ENCODE results near the gene DCST1.

- TF ChIP-seq SPI1 (IDR thresholded peaks at IDR 0.05; ENCODE audit: low read depth, low read length) (no peak), TAF1 (IDR thresholded peaks at IDR 0.05; ENCODE audit: low read depth, low read length) (no peak), POLR2AphosphoS5 (IDR thresholded peaks at IDR 0.05; ENCODE audit: low read depth, low read length) (no peak), POLR2A (IDR thresholded peaks at IDR 0.05; ENCODE audit: low read depth, low read length) (no peak)
These were observed 29.2 kb downstream of the DCST1 start for GRCh38 chr1:155062702-155063411.

All from GM12891 (cell line).